ENCODE data around the gene TSPAN18.
A peak's percentile ranks its signal among the peaks of the same experiment; 100 is the strongest.

Gene TSPAN18

GRCh38 chr11:44928144-44928543, 201.4 kb downstream of the TSPAN18 start:
- DNase-seq: no peak

GRCh38 chr11:44928816-44929215, 202.1 kb downstream of the TSPAN18 start:
- DNase-seq: no peak

DNA sequence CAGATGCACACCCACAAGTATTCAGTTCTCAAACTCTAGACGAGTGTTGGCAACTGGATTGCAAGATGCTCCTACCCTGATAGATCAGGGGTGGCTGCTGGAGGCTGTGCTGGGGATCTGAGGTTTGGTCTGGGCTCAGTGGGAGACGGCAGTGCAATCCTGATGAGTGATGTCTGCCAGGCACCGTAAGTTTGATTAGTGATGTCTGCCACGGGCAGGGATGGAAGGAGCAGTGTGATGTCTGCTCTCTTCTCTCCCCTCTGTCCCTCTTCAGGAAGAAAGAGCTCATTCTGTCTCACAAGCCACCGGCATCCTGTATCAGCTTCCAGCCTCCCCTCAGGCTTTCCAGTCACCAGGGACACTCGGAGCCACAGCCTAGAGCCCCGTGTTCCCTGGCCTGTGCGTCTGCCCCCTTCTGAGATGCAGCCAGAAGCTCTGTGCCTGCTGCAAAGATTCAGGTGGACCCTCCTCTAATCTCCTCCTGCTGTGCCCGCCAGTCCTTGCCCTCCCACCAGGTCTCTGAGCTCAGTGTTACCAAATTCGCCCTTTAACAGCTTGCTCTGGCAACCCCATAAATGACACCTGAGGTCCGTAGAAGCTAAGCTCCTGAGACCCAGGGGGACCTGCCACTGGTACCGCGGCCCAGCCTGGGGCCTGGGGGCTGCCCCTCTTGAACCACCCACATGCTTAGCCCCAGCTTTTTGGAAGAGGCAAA, 204.0 kb downstream of the TSPAN18 start:
- DNase-seq: no peak

DNA sequence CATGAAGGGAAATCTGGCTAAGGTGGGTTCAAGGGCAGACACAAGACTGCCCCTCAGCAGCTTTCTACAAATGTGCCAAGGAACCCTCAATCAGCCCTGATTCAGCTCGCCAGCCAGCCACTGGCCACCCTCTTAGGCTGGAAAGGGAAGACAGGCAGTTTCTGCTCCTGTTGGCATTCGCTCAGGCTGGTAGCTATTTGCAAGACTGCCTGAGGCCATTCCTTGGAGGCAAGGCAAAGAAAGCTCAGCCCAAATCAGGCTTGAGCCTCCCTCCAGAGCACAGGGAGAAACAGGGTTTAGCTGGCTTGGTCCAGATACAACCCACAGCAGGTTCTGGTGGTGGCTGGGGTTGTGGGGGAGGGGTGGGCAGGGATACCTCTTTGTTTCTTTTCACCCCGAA, 204.7 kb downstream of the TSPAN18 start:
- DNase-seq: no peak

GRCh38 chr11:44934110-44934509, 207.3 kb downstream of the TSPAN18 start:
- no peak for DNase-seq

DNA sequence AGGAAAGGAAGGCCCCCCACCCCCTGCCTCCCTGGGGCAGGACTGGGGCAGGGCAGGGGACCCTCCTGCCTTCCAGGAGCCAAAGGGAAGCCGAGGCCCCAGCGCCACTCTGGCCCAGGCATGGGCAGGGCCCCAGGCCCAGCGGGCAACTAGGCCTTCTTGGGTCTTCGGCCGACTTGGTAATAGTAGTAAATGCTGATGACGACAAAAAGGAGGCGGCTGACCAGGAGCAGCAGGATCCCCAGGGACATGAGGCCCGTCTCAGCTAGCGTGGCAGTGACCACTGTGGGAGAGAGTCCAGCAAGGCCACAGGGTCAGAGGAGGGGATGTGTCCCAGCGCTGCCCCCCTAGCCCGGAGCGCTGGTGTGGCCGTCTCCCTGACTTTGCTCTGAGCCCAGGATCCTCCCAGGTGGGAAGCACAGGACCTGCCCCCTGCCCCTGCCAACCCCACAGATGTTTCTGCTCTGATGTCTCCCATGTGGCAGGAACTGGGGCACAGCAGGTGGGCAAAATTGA, 208.0 kb downstream of the TSPAN18 start:
- DNase-seq: no peak

GRCh38 chr11:44936525-44936924, 209.8 kb downstream of the TSPAN18 start:
- DNase-seq: peak; percentile 56 to 78 (median 68)

DNA sequence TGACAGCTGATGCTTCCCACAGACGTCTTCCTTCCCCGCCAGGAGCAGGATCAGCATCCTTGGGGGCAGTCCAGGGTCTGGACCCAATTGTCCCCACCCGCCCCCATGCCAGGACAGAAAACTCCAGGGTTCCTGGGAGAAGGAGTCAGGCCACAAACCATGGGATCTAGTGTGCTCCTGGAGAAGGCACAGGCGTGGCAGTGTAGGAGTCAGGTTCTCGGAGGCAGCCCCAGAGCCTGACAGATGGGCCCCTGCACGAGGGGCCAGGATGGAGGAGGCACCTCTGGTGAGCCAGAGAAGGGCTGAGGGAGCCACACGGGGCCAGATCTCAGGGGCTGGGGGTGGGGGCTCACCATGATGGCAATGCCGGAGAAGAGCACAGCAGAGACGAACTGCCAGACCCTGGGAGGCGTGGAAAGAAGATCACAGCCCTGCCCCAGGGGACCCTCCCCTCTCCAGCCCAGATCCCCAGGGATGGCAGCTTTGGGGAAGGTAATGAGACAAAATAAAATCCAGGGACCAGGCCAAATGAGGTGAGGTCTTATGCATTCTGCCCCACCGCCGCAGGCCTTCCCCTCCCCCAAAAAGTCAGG, 210.3 kb downstream of the TSPAN18 start:
- DNase-seq: no peak

GRCh38 chr11:44938066-44938691, 211.4 kb downstream of the TSPAN18 start:
- no peak for DNase-seq

GRCh38 chr11:44939673-44940395, 213.1 kb downstream of the TSPAN18 start:
- no peak for DNase-seq

DNA sequence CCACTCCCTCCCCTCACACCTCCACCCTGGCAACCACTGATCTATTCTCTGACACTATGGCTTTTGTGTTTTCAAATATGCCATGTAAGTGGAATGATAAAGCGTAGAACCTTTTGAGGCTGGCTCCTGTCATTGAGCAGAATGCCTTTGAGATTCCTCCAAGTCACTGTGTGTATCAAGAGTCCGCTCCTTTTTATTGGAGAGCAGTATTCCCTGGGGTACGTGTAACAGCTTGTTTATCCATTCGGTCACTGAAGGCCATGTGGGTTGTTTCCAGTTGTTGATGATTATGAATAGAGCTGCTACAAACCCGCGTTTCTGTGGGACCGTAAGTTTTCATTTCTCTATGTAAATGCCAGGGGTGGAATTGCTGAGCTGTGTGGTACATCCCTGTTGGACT, 213.6 kb downstream of the TSPAN18 start:
- no peak for DNase-seq

DNA sequence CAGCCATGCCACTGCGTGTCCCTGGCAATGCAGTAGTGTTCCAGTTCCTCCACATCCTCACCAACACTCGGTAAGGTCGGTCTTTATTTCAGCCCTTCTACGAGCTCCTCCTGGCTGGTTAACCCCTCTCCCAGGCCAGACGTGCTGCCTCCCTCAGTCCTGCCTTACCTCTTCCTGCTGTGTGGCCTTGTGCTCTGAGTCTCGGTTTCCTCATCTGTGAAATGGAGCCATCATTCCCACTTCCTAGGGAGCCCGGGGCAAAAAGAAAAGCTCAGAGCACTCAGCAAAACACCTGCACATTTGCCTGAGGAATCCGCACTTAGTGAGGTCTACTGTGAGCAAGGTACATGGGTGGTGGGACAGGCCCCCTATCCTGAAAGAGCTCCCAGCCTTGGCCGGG, 214.1 kb downstream of the TSPAN18 start:
- DNase-seq: no peak

DNA sequence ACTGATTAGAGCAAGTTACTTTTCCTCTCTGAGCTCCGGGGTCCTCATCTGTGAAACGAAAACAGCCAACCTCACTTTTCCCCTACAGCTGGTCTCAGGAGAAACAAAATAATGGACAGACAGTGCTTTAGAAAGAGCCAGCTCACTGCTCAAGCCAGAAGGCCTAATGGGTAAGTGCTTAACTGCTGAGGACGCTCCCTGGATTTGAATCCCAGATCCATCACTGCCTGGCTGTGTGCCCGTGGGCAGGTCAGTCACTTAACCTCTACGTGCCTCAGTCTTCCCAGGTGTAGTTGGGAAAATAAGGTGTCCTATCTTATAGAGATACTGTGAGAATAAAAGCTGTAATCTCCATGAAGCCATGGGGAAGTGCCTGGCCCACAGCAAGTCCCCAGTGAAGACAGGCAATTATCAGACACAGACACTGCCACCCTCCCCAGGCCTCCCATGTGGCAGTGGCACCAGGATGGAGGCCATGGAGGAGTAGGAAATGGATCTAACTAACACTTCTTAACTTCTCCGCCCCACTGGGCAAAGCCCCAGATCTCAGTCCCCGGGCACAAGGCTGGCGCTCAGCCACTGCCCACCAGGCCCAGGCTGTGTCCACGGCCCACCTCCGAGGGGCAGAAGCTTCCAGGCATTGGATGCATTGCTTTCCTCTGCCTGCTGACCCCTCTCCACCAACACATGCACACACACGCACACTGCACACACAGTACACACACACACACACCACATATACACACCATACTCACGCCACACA, 214.7 kb downstream of the TSPAN18 start:
- no peak for DNase-seq

DNA sequence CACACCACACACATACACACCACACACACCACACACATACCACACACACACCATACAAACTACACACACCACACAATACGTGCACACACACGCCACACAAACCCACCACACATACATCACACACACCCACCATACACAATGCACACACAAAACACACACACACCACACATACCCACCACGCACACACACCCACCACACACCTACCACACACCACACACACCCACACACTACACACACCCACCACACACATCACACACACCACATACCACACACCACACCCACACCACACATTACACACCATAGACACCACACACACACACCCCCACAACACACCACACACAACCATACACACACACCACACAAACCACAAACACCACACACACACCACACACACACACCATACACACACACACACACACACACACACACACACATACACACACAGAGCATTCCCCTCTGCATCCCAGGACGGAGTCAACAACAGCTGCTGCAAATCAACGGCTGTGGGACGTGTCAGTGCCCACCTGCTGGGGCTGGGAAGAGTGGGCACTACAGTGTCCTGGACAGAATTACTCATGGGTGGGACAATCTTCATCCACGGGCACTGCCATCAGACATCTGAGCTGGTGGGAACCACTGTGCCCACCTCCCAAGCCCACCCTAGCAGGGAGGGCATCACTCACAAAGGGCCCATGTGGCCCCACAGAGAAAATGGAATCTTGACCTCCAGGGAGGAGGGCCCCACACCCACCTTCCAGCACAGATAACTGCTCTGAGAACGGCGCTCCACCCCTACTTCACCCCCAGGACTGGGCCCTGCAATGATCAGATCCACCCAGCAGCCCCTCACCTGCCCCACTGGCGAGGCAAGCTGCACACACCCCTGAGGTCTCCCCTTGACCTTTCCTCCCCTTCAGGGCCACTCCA, 215.5 kb downstream of the TSPAN18 start:
- no peak for DNase-seq

- DNase-seq: no peak
Observed at GRCh38 chr11:44943118-44943517, 216.4 kb downstream of the TSPAN18 start.

DNA sequence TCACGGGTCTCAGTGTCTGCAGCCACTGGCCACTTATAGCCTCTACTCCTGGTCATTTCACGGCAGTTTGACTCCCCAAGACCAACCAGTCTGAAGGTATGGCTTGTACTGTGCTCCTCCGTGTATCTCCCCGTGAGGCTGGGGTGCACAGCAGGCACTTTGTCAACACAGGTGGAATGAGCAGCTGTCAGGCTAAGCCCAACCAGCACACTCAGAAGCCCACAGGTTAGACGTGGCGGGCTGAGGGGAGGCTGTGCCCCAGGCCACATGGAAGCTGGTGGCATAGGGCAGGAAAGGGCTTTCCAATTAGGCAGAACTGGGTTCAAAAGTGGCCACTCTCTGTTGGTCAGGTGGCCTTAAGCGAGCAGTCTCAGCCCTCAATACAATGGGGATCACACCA, 216.9 kb downstream of the TSPAN18 start:
- DNase-seq: no peak

DNA sequence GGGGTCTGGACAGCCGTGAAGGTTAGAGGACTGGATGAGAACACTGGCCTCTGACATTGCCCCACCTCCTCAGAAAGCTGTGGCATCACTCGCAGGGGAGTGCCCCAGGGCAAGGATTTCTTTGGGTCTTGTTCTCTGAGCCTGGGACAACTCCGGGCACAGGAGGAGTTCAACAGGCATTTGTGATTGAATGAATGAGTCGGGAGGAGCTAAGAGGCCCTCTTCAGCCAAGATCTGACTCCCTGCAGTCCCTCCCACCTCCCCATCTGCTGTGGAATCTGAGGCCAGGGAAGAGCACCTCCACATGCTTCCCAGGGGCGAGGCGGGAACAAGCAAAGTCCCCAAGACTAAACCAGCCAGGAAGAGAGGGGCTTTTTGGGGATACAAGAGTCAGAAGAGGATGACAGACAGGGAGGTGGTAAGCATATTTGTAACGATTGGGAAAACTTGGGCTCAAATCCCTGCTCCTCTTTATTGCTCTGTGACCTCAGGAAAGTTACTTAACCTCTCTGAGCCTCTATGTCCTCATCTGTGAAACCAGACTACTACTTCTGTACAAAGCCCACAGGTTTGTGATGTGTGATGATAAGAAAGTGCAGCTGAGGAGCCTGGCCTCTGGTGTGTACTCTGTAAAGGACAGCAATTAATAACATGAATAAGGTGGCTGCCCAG, 217.6 kb downstream of the TSPAN18 start:
- DNase-seq: no peak

- no peak for DNase-seq
Observed at GRCh38 chr11:44944853-44945235, 218.1 kb downstream of the TSPAN18 start.

DNA sequence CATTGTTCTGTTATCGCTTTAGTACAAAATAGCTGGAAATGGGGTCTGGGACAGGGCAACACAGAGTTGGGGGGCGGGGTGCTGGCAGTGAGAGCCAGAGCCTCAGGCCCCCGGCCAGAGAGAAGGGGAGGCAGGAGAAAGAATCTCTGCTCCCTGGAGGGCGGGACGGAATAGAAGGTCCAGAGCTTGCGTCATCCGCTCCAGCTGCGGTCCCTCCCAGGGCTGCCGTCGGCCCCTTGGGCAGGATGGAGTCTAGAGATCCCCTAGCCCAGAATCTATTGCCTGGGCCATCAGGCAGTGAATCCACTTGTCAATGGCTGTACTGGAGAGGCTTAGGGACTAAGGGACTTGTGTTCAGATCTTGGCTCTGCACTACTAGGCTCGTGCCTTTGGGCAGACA, 218.9 kb downstream of the TSPAN18 start:
- no peak for DNase-seq

DNA sequence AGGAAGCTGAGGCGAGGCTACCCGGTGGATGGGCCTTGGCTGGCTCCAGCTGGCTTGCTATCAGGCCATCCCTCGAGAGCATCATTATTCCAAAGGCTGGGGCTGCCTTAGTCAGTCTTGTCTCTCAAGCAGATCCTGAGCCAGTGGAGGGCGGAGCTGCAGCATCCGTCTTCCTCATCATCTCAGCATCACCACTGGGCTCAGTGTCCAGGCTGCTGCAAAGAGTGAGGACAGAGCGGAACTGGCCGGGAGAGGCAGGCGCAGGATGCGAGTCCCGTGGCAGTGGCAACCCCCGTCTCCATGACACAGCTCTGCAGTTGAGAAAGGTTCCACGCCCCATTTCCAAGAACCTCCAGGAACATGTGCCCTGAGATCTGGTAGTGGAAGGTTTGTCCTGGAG, 219.5 kb downstream of the TSPAN18 start:
- DNase-seq: no peak

DNA sequence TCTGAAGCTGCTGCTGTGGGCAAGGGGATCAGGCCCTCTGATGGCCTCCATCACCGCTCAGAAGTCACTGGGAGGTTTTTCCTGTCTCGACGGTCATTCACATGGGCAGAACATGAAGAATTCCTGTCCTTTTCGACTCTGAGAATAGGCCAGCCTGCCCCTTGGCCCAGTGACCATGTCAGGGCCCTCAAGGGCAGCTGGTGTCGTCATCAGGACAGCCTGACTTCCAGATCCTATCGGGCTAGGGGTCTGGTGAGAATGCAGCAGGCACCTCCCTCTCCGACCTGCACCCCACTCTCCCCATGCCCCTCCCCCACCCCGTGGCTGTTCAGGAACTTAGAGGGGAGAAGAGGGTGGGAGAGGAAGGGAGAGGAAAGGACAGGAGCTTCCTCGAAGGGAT, 220.4 kb downstream of the TSPAN18 start:
- no peak for DNase-seq

Data from T-helper 1 cell (primary cell).